ENCODE results near the gene TTC39B. TPM values are rescaled to one million over a fixed set of nuclear protein-coding genes. Genes with fewer than 3 reads are reported as not detected.

Gene TTC39B
- total and polyA plus RNA-seq, 2 donors (not counting 3 experiments of a cell fraction or from before 2014, with no cell fraction given): 1.0 to 5.4 TPM

DNA sequence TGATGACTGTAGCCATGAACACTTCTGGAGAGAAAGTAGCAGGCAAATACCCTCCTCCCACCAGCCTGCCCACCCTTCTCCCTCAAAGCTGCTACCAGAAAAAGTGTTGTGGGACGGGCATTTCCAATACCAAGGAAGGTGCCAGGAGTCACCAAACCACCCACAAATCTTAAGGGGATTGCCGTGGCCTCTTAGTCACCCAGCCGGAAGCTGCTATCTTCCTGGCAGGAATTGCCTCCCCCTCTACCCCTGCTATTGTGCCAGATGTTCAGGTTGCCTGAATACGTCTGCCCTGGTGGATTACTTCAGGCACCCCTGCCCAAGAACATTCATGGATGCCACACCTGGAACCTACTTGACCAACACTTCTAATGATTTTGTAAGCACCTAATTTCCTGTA is 156.1 kb downstream of the TTC39B start:
- intact Hi-C loops (cut with micrococcal nuclease): no loop called here
- DNase-seq (ENCODE audit: low read depth, low spot score): peak; percentile 45
- TF ChIP-seq POLR2AphosphoS5 (IDR thresholded peaks at IDR 0.05; ENCODE audit: insufficient read depth, low read depth, low read length) (peak; percentile 21), JUN (IDR thresholded peaks at IDR 0.05; ENCODE audit: borderline replicate concordance, insufficient read depth, insufficient read length, low read depth) (no peak), GATA2 (IDR thresholded peaks at IDR 0.05; ENCODE audit: insufficient read depth, insufficient read length, low read depth, low read length) (peak; percentile 10)
- Histone ChIP-seq H3K9me1 (replicated peaks; ENCODE audit: control insufficient read depth, extremely low read depth, insufficient read depth, low read length) (no peaks in the 10 kb centered on the region), H3K9me3 (replicated peaks; ENCODE audit: control insufficient read depth, insufficient read depth, low read length) (no peaks in the 10 kb centered on the region), H3K4me3 (replicated peaks in 1 of 3; ENCODE audit: insufficient read depth in 1 of 3, low read depth in 1 of 3, low read length in 3 of 3) (no peak overlapping the region), H3K27me3 (ENCODE audit: control insufficient read depth in 2 of 2, insufficient read depth in 2 of 2, low read length in 2 of 2) (peaks cover 0 to 2% of the 10 kb centered on the region in 2 experiments), H4K20me1 (replicated peaks; ENCODE audit: control insufficient read depth, extremely low read depth, insufficient read depth, low read length) (no peaks in the 10 kb centered on the region), H3K4me1 (ENCODE audit: control insufficient read depth, extremely low read depth, insufficient read depth, low read length) (peaks cover 37% of the 10 kb centered on the region), H2AFZ (ENCODE audit: low read depth, low read length) (no peak overlapping the region), H3K4me2 (ENCODE audit: insufficient read depth, low read length) (peak overlapping the region; percentile 3), H3K36me3 (ENCODE audit: control insufficient read depth in 2 of 2, extremely low read depth in 1 of 2, insufficient read depth in 2 of 2, low read length in 2 of 2) (no peaks in the 10 kb centered on the region), H3K9ac (replicated peaks; ENCODE audit: extremely low read depth, insufficient read depth, low read length) (no peak overlapping the region), H3K27ac (ENCODE audit: insufficient read depth, low read depth, low read length) (peak overlapping the region; percentile 43), H3K79me2 (ENCODE audit: control insufficient read depth, insufficient read depth, low read length) (no peaks in the 10 kb centered on the region)
- no TSS peak for BruUV-seq (replicated peaks)
- ChIA-PET CTCF (no interaction called here), POLR2A (no interaction called here)
- FAIRE-seq: peak; percentile 88
- dilution Hi-C loops (cut with MboI; ENCODE audit: extremely low pct_ligation_motif_present, low sequenced_read_pairs): no loop called here

DNA sequence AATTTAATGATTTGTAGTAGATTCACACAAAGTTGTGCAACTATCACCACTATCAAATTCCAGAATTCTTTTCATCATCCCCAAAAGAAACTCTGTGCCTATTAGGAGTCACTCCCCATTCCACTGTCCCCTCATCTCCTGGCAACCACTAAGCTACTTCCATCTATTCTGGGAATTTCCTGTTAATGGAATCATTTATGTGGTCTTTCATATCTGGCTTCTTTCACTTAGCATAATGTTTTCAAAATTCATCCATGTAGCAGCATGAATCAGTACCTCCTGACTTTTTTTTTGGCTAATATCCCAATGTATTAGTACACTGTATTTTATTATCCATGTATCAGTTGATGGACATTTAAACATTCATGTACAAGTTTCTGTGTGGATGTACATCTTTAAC is 157.6 kb downstream of the TTC39B start:
- Histone ChIP-seq H3K9ac (replicated peaks; ENCODE audit: extremely low read depth, insufficient read depth, low read length) (no peak overlapping the region), H3K4me3 (replicated peaks in 1 of 3; ENCODE audit: insufficient read depth in 1 of 3, low read depth in 1 of 3, low read length in 3 of 3) (no peak overlapping the region), H3K79me2 (ENCODE audit: control insufficient read depth, insufficient read depth, low read length) (no peaks in the 10 kb centered on the region), H3K4me2 (ENCODE audit: insufficient read depth, low read length) (no peak overlapping the region), H3K36me3 (ENCODE audit: control insufficient read depth in 2 of 2, extremely low read depth in 1 of 2, insufficient read depth in 2 of 2, low read length in 2 of 2) (no peaks in the 10 kb centered on the region), H4K20me1 (replicated peaks; ENCODE audit: control insufficient read depth, extremely low read depth, insufficient read depth, low read length) (no peaks in the 10 kb centered on the region), H2AFZ (ENCODE audit: low read depth, low read length) (no peak overlapping the region), H3K9me3 (replicated peaks; ENCODE audit: control insufficient read depth, insufficient read depth, low read length) (no peaks in the 10 kb centered on the region), H3K27me3 (ENCODE audit: control insufficient read depth in 2 of 2, insufficient read depth in 2 of 2, low read length in 2 of 2) (peaks cover 0 to 3% of the 10 kb centered on the region in 2 experiments), H3K27ac (ENCODE audit: insufficient read depth, low read depth, low read length) (no peak overlapping the region), H3K9me1 (replicated peaks; ENCODE audit: control insufficient read depth, extremely low read depth, insufficient read depth, low read length) (no peaks in the 10 kb centered on the region), H3K4me1 (ENCODE audit: control insufficient read depth, extremely low read depth, insufficient read depth, low read length) (peaks cover 23% of the 10 kb centered on the region)
- dilution Hi-C loops (cut with MboI; ENCODE audit: extremely low pct_ligation_motif_present, low sequenced_read_pairs) (no loop called here), intact Hi-C loops (cut with micrococcal nuclease) (no loop called here)
- FAIRE-seq (peak; percentile 56), DNase-seq (ENCODE audit: low read depth, low spot score) (peak; percentile 69)
- POLR2A ChIA-PET: interaction anchor here (0.6 kb wide), 1 partner anchor 367 kb away, joined by 3 read pairs; no protein-coding TSS in a partner anchor
- BruUV-seq (replicated peaks): no TSS peak
- TF ChIP-seq POLR2AphosphoS5 (IDR thresholded peaks at IDR 0.05; ENCODE audit: insufficient read depth, low read depth, low read length) (no peak), POLR2A (IDR thresholded peaks at IDR 0.05; ENCODE audit: low read depth, low read length) (no peak), MYC (IDR thresholded peaks at IDR 0.05; ENCODE audit: low read depth, low read length) (no peak), GATA2 (IDR thresholded peaks at IDR 0.05; ENCODE audit: insufficient read depth, insufficient read length, low read depth, low read length) (no peak), JUN (IDR thresholded peaks at IDR 0.05; ENCODE audit: borderline replicate concordance, insufficient read depth, insufficient read length, low read depth) (no peak), FOS (IDR thresholded peaks at IDR 0.05; ENCODE audit: borderline replicate concordance, insufficient read depth, low read length) (no peak), EZH2 (IDR thresholded peaks at IDR 0.05; ENCODE audit: borderline replicate concordance, low read depth, low read length, severe bottlenecking) (no peak), CTCF (IDR thresholded peaks at IDR 0.05; ENCODE audit: extremely low read depth in 1 of 2, insufficient read depth in 1 of 2, low read depth in 1 of 2, low read length in 2 of 2) (no peak)
- TF ChIP-seq, protein P1, sequence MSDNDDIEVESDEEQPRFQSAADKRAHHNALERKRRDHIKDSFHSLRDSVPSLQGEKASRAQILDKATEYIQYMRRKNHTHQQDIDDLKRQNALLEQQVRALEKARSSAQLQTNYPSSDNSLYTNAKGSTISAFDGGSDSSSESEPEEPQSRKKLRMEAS (IDR thresholded peaks at IDR 0.05; ENCODE audit: insufficient read depth, insufficient read length): no peak
- CTCF ChIA-PET: interaction anchor here (1.3 to 1.6 kb wide), 3 partner anchors 12 to 61 kb away, joined by 3 to 9 read pairs (median 4); no protein-coding TSS in a partner anchor

All from endothelial cell of umbilical vein (primary cell).